Thymus (tissue), 11 donors: Measurements from ENCODE around the gene CCDC30. TPM values are rescaled to one million over a fixed set of nuclear protein-coding genes. Genes with fewer than 3 reads are reported as not detected.

Experiments used
- DNase-seq, 9 donors: peaks; one replicate each; pipeline ENCODE4 v3.0.0-alpha.2; 2013; ENCODE audit warnings: low spot score in 9 of 9, low read depth in 6 of 9, missing footprints in 1 of 9
- H3K27ac ChIP-seq, 2 donors: one replicate each; pipeline ENCODE4 v1.5.1; 2013; ENCODE audit warnings: control low read depth in 1 of 2, low read depth in 1 of 2, low read length in 1 of 2, mild to moderate bottlenecking in 1 of 2, moderate library complexity in 1 of 2
- H3K27me3 ChIP-seq, 2 donors: one replicate each; pipeline ENCODE4 v1.5.1; 2013; ENCODE audit warnings: low read length in 1 of 2; ENCODE audit not compliant: control insufficient read depth in 2 of 2, insufficient read depth in 1 of 2
- H3K36me3 ChIP-seq, 2 donors: one replicate each; pipeline ENCODE4 v1.5.1; 2013; ENCODE audit warnings: low read length in 1 of 2, mild to moderate bottlenecking in 1 of 2, moderate library complexity in 1 of 2; ENCODE audit not compliant: control insufficient read depth in 2 of 2, insufficient read depth in 2 of 2
- H3K4me1 ChIP-seq, 2 donors: one replicate each; pipeline ENCODE4 v1.5.1; 2013; ENCODE audit warnings: low read length in 2 of 2; ENCODE audit not compliant: control insufficient read depth in 2 of 2, insufficient read depth in 2 of 2
- H3K4me3 ChIP-seq, 2 donors: one replicate each; pipeline ENCODE4 v1.5.1; 2013; ENCODE audit warnings: low read length in 2 of 2, control low read depth in 1 of 2, mild to moderate bottlenecking in 1 of 2
- H3K9me3 ChIP-seq, 2 donors: one replicate each; pipeline ENCODE4 v1.5.1; 2013; ENCODE audit warnings: low read length in 1 of 2, mild to moderate bottlenecking in 1 of 2; ENCODE audit not compliant: control insufficient read depth in 2 of 2, insufficient read depth in 1 of 2
- WGBS: extraction: QIAGEN DNeasy Blood & Tissue Kit; methylation state at CpG from one replicate; pipeline ENCODE4 v1.1.7; 2013; 5-methylcytosine and 5-hydroxymethylcytosine counted together
- polyA plus RNA-seq: library from polyadenylated mRNA; stranded (reverse); fragments of 200-250 nt; gene quantifications from one replicate; pipeline ENCODE4 v1.2.3, GENCODE V29; 2013
- total RNA-seq: library from RNA; stranded (reverse); fragments of 120-200 nt; gene quantifications from one replicate; pipeline ENCODE4 v1.2.4, GENCODE V29; 2013
- donor health status: healthy.

Gene CCDC30
- total and polyA plus RNA-seq, 2 donors, result 1.6 to 1.9 TPM

GRCh38 chr1:42698081-42698813 is 235.2 kb downstream of the CCDC30 start:
- 99% methylated on average over 4 of the region's 4 CpGs for WGBS
- Histone ChIP-seq H3K27ac (no peak overlapping the region), H3K4me3 (no peak overlapping the region), H3K27me3 (no peaks in the 10 kb centered on the region), H3K4me1 (no peaks in the 10 kb centered on the region), H3K9me3 (no peaks in the 10 kb centered on the region), H3K36me3 (peaks cover 49 to 94% of the 10 kb centered on the region in 2 donors)
- no peak for DNase-seq

DNA sequence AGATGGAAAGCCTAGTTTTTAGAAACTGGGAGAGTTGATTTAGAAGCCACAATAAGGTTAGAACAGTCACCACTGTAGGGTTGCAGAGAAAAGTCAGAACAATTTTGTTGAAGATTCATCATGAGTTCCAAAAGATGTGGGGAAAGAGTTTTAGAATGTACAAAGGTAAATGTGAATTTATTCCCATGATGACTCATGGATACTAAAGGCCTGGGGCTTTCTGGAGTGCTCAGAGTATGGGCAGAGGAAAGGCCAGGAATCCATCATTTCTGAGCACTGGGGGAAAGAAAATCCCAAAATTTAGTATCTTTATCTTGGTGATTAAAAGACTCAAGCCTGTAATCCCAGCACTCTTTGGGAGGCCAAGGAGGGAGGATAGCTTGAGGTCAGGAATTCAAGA is 236.9 kb downstream of the CCDC30 start:
- H3K36me3 ChIP-seq, result peaks cover 58 to 96% of the 10 kb centered on the region in 2 donors

GRCh38 chr1:42703888-42704464 is 240.9 kb downstream of the CCDC30 start:
- Histone ChIP-seq H3K36me3 (peaks cover 40 to 88% of the 10 kb centered on the region in 2 donors), H3K4me1 (no peaks in the 10 kb centered on the region), H3K9me3 (no peaks in the 10 kb centered on the region), H3K27me3 (no peaks in the 10 kb centered on the region), H3K4me3 (no peak overlapping the region), H3K27ac (no peak overlapping the region)
- DNase-seq, result no peak
- WGBS, result 98% methylated on average over 7 of the region's 7 CpGs

More for the DNA sequence above, 236.9 kb downstream of the CCDC30 start:
- no peak overlapping the region for H3K27ac ChIP-seq
- H3K9me3 ChIP-seq, result no peaks in the 10 kb centered on the region
- DNase-seq, result no peak
- no peak overlapping the region for H3K4me3 ChIP-seq
- H3K4me1 ChIP-seq, result no peaks in the 10 kb centered on the region
- H3K27me3 ChIP-seq, result no peaks in the 10 kb centered on the region

Other genes starting within 250 kb of the CCDC30 start
- 20.8 TPM for gene FOXJ3, start 128.1 kb upstream of the CCDC30 start, total RNA-seq
- gene FOXJ3, start 128.1 kb upstream of the CCDC30 start, polyA plus RNA-seq, result 19.7 TPM
- gene RIMKLA, start 82.5 kb upstream of the CCDC30 start, total RNA-seq, result 0.19 TPM
- gene RIMKLA, start 82.5 kb upstream of the CCDC30 start, polyA plus RNA-seq, result 0.14 TPM
- 1.4 TPM for gene ZMYND12, start 7.3 kb upstream of the CCDC30 start, total RNA-seq
- 3.2 TPM for gene ZMYND12, start 7.3 kb upstream of the CCDC30 start, polyA plus RNA-seq
- 49.8 TPM for gene PPCS, start 6.7 kb upstream of the CCDC30 start, total RNA-seq
- 125 TPM for gene PPCS, start 6.7 kb upstream of the CCDC30 start, polyA plus RNA-seq
- gene PPIH, start 195.1 kb downstream of the CCDC30 start, total RNA-seq, result 95.2 TPM
- gene PPIH, start 195.1 kb downstream of the CCDC30 start, polyA plus RNA-seq, result 49.7 TPM
- 564 TPM for gene YBX1, start 219.1 kb downstream of the CCDC30 start, total RNA-seq
- 497 TPM for gene YBX1, start 219.1 kb downstream of the CCDC30 start, polyA plus RNA-seq